HEK293 (cell line): ENCODE measurements around the gene CPE.

Experiments used
- CTCF ChIA-PET: fragments of 350-600 bp; formaldehyde crosslinking; extraction: SDS; loops from one replicate; lab custom pipeline; 2021; ENCODE audit warnings: antibody characterized with exemption; lab: Yijun Ruan, JAX
- POLR2A ChIA-PET: fragments of 300-600 bp; formaldehyde crosslinking; extraction: SDS; loops from one replicate; lab custom pipeline; 2020; ENCODE audit warnings: antibody characterized with exemption, inconsistent platforms; lab: Yijun Ruan, JAX
- H3K27ac ChIP-seq: fragments of 200-500 bp; sonication (Bioruptor generic); 2 replicates; pipeline ENCODE4 v1.5.1; 2014; ENCODE audit warnings: low read depth, low read length, control low read depth, inconsistent platforms; ENCODE audit errors: extremely low read depth
- H3K36me3 ChIP-seq, 2 experiments: fragments of 200-500 bp in 1 of 2; sonication (Bioruptor generic) in 1 of 2; 1 replicate in 1 of 2; 2 replicates in 1 of 2; pipeline ENCODE4 v1.5.1; 2014 to 2017; ENCODE audit warnings: inconsistent platforms in 2 of 2, low read length in 2 of 2; ENCODE audit not compliant: control insufficient read depth in 2 of 2, insufficient read depth in 1 of 2
- H3K4me1 ChIP-seq: fragments of 200-500 bp; sonication (Bioruptor generic); 2 replicates; pipeline ENCODE4 v1.5.1; 2014; ENCODE audit warnings: mild to moderate bottlenecking, low read length, inconsistent platforms; ENCODE audit not compliant: control insufficient read depth, insufficient read depth
- H3K4me3 ChIP-seq: 2 replicates; pipeline ENCODE4 v1.5.1; 2011; ENCODE audit warnings: low read depth, mild to moderate bottlenecking, control low read depth, low read length, moderate library complexity
- H3K9me3 ChIP-seq: fragments of 200-500 bp; sonication (Bioruptor generic); 2 replicates; pipeline ENCODE4 v1.5.1; 2014; ENCODE audit warnings: low read depth, low read length, inconsistent platforms; ENCODE audit not compliant: control insufficient read depth, insufficient read depth
- ELK4 ChIP-seq: IDR thresholded peaks from 2 replicates; pipeline ENCODE4 v1.6.1; 2011; ENCODE audit warnings: mild to moderate bottlenecking, low read depth, low read length, borderline replicate concordance
- FEZF1 ChIP-seq: fragments of 450-650 bp; formaldehyde crosslinking; IDR thresholded peaks from 2 replicates; pipeline ENCODE4 v1.5.1; 2016; ENCODE audit warnings: missing biosample characterization, missing genetic modification characterization
- TCF7L2 ChIP-seq: IDR thresholded peaks from 2 replicates; pipeline ENCODE4 v1.6.1; 2011; ENCODE audit warnings: low read depth, mild to moderate bottlenecking, inconsistent platforms, low read length, moderate library complexity, borderline replicate concordance
- ZBTB1 ChIP-seq: fragments of 450-650 bp; formaldehyde crosslinking; IDR thresholded peaks from 2 replicates; pipeline ENCODE4 v1.5.1; 2016; ENCODE audit warnings: missing biosample characterization, missing genetic modification characterization
- ZBTB20 ChIP-seq: fragments of 450-650 bp; formaldehyde crosslinking; IDR thresholded peaks from 2 replicates; pipeline ENCODE4 v1.5.1; 2016; ENCODE audit warnings: missing biosample characterization, missing genetic modification characterization
- ZBTB7A ChIP-seq: fragments of 450-650 bp; formaldehyde crosslinking; IDR thresholded peaks from 2 replicates; pipeline ENCODE4 v1.5.1; 2016; ENCODE audit warnings: low read depth, missing biosample characterization, missing genetic modification characterization
- ZBTB8A ChIP-seq: fragments of 450-650 bp; formaldehyde crosslinking; IDR thresholded peaks from 2 replicates; pipeline ENCODE4 v1.5.1; 2016; ENCODE audit warnings: missing biosample characterization, missing genetic modification characterization
- ZNF133 ChIP-seq: fragments of 450-650 bp; formaldehyde crosslinking; IDR thresholded peaks from 2 replicates; pipeline ENCODE4 v1.5.1; 2016; ENCODE audit warnings: missing biosample characterization, missing genetic modification characterization
- ZNF16 ChIP-seq: fragments of 450-650 bp; formaldehyde crosslinking; IDR thresholded peaks from 2 replicates; pipeline ENCODE4 v1.5.1; 2016; ENCODE audit warnings: low read depth, missing biosample characterization, missing genetic modification characterization
- ZNF175 ChIP-seq: fragments of 450-650 bp; formaldehyde crosslinking; IDR thresholded peaks from 2 replicates; pipeline ENCODE4 v1.5.1; 2016; ENCODE audit warnings: missing biosample characterization, missing genetic modification characterization
- ZNF18 ChIP-seq: fragments of 450-650 bp; formaldehyde crosslinking; IDR thresholded peaks from 2 replicates; pipeline ENCODE4 v1.5.1; 2016; ENCODE audit warnings: missing biosample characterization, missing genetic modification characterization
- ZNF211 ChIP-seq: fragments of 450-650 bp; formaldehyde crosslinking; IDR thresholded peaks from 2 replicates; pipeline ENCODE4 v1.5.1; 2016; ENCODE audit warnings: low read depth, missing biosample characterization, missing genetic modification characterization
- ZNF24 ChIP-seq: fragments of 450-650 bp; formaldehyde crosslinking; IDR thresholded peaks from 2 replicates; pipeline ENCODE4 v1.5.1; 2016; ENCODE audit warnings: missing biosample characterization, missing genetic modification characterization
- ZNF48 ChIP-seq: fragments of 450-650 bp; formaldehyde crosslinking; IDR thresholded peaks from 2 replicates; pipeline ENCODE4 v1.5.1; 2016; ENCODE audit warnings: missing biosample characterization, missing genetic modification characterization
- ZNF518A ChIP-seq: fragments of 450-650 bp; formaldehyde crosslinking; conservative IDR thresholded peaks from 2 replicates; pipeline ENCODE4 v1.5.1; 2016; ENCODE audit warnings: low read depth, missing biosample characterization, missing genetic modification characterization
- ZNF549 ChIP-seq: fragments of 450-650 bp; IDR thresholded peaks from 2 replicates; pipeline ENCODE4 v1.5.1; 2018; ENCODE audit warnings: missing biosample characterization, missing genetic modification characterization, mild to moderate bottlenecking, inconsistent platforms, moderate library complexity
- ZNF629 ChIP-seq: fragments of 450-650 bp; formaldehyde crosslinking; IDR thresholded peaks from 2 replicates; pipeline ENCODE4 v1.5.1; 2017; ENCODE audit warnings: missing biosample characterization, missing genetic modification characterization
- ZSCAN30 ChIP-seq: fragments of 450-650 bp; IDR thresholded peaks from 2 replicates; pipeline ENCODE4 v1.5.1; 2018; ENCODE audit warnings: missing biosample characterization, mild to moderate bottlenecking, missing genetic modification characterization, moderate library complexity

The CPE gene

GRCh38 chr4:165403048-165403447 is 24.2 kb downstream of the CPE start:
- Histone ChIP-seq H3K4me1 (peaks cover 3% of the 10 kb centered on the region; the same call in 1 of the 2 replicates), H3K27ac (no peak overlapping the region), H3K36me3 (peaks cover 0 to 10% of the 10 kb centered on the region in 2 experiments; a peak in 1 of 3 replicates), H3K9me3 (no peaks in the 10 kb centered on the region), H3K4me3 (no peak overlapping the region)
- TF ChIP-seq ZBTB7A (tag by site-specific recombination) (no peak), ZNF48 (tag by site-specific recombination) (no peak), ZNF549 (tag by site-specific recombination) (no peak), ZBTB8A (tag by site-specific recombination) (no peak), ZNF211 (no peak), ZNF24 (tag by site-specific recombination) (no peak), ELK4 (no peak), ZBTB20 (tag by site-specific recombination) (no peak), ZBTB1 (tag by site-specific recombination) (no peak), ZNF629 (tag by site-specific recombination) (no peak), ZNF16 (tag by site-specific recombination) (no peak)
- ChIA-PET CTCF (no interaction called here), POLR2A (interaction anchor here (0.7 kb wide), 1 partner anchor 18 kb away, joined by 4 read pairs; no protein-coding TSS in a partner anchor)

GRCh38 chr4:165403637-165404036 is 24.8 kb downstream of the CPE start:
- H3K4me1 ChIP-seq, result peaks cover 3% of the 10 kb centered on the region; the same call in 1 of the 2 replicates
- no peak overlapping the region for H3K4me3 ChIP-seq
- no peaks in the 10 kb centered on the region for H3K9me3 ChIP-seq
- H3K27ac ChIP-seq, result no peak overlapping the region
- no peak for TF ChIP-seq TCF7L2
- no peak for TF ChIP-seq ZNF18
- TF ChIP-seq, all 188 proteins: peak for 0
- ChIA-PET POLR2A (interaction anchor here (0.7 kb wide), 1 partner anchor 19 kb away, joined by 4 read pairs; no protein-coding TSS in a partner anchor), CTCF (no interaction called here)
- peaks cover 0 to 10% of the 10 kb centered on the region in 2 experiments; a peak in 1 of 3 replicates for H3K36me3 ChIP-seq

GRCh38 chr4:165404080-165404479 is 25.3 kb downstream of the CPE start:
- CTCF ChIA-PET, result no interaction called here
- Histone ChIP-seq H3K9me3 (no peaks in the 10 kb centered on the region), H3K4me1 (no peaks in the 10 kb centered on the region), H3K4me3 (no peak overlapping the region), H3K27ac (no peak overlapping the region), H3K36me3 (peaks cover 0 to 10% of the 10 kb centered on the region in 2 experiments; a peak in 1 of 3 replicates)
- TF ChIP-seq ZSCAN30 (tag by site-specific recombination) (no peak), ZNF133 (tag by site-specific recombination) (no peak), FEZF1 (tag by site-specific recombination) (no peak), ZNF175 (tag by site-specific recombination) (no peak), ZNF518A (tag by site-specific recombination) (no peak)
- POLR2A ChIA-PET, result no interaction called here
